Measurements from ENCODE around the gene COA1. TPM values are rescaled to one million over a fixed set of nuclear protein-coding genes. Genes with fewer than 3 reads are reported as not detected.

COA1 gene
- total RNA-seq, 4 donors from 2014 or later: 20.5 to 59.1 (median 42.3) TPM

GRCh38 chr7:43593010-43593409 lies 136.3 kb downstream of the COA1 start:
- no peak overlapping the region for H3K4me3 ChIP-seq
- H3K36me3 ChIP-seq: peaks cover 0 to 22% (median 0%) of the 10 kb centered on the region in 3 donors
- no peaks in the 10 kb centered on the region for H3K27me3 ChIP-seq
- H3K9me3 ChIP-seq: no peaks in the 10 kb centered on the region
- intact Hi-C loops (cut with DNase I): no loop called here
- TF ChIP-seq POLR2A (IDR thresholded peaks at IDR 0.05): no peak
- TF ChIP-seq, protein P1, sequence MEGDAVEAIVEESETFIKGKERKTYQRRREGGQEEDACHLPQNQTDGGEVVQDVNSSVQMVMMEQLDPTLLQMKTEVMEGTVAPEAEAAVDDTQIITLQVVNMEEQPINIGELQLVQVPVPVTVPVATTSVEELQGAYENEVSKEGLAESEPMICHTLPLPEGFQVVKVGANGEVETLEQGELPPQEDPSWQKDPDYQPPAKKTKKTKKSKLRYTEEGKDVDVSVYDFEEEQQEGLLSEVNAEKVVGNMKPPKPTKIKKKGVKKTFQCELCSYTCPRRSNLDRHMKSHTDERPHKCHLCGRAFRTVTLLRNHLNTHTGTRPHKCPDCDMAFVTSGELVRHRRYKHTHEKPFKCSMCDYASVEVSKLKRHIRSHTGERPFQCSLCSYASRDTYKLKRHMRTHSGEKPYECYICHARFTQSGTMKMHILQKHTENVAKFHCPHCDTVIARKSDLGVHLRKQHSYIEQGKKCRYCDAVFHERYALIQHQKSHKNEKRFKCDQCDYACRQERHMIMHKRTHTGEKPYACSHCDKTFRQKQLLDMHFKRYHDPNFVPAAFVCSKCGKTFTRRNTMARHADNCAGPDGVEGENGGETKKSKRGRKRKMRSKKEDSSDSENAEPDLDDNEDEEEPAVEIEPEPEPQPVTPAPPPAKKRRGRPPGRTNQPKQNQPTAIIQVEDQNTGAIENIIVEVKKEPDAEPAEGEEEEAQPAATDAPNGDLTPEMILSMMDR (IDR thresholded peaks at IDR 0.05): no peak
- peaks cover 0 to 38% (median 8%) of the 10 kb centered on the region in 3 donors for H3K4me1 ChIP-seq
- 94 to 100% methylated on average over 1 of the region's 1 CpG for whole genome bisulfite sequencing, 2 donors
- no peak overlapping the region for H3K27ac ChIP-seq
- no peak for DNase-seq

DNA sequence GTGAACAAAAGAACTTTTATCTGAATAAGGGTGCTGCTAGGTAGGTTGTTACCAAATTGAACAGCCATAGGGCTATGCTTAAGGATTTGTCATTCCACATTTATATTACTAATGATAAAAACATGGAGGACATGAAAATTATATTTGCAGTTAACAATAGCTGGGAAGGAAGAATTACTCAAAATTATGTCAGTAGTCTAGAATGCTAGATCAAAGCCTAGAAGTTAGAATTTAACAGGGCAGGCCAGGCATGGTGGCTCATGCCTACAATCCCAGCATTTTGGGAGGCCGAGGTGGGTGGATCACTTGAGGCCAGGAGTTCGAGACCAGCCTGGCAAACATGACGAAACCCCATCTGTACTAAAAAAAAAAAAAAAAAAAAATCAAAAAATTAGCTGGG lies 137.0 kb downstream of the COA1 start:
- DNase-seq: no peak
- intact Hi-C loops (cut with DNase I): no loop called here
- H3K27me3 ChIP-seq: no peaks in the 10 kb centered on the region
- no peak overlapping the region for H3K4me3 ChIP-seq
- H3K27ac ChIP-seq: peak overlapping the region in 2 of 4 donors; percentile 33 to 63
- H3K4me1 ChIP-seq: peaks cover 0 to 42% (median 8%) of the 10 kb centered on the region in 3 donors
- whole genome bisulfite sequencing, 2 donors: 81 to 95% methylated on average over 3 of the region's 3 CpGs
- no peak for TF ChIP-seq POLR2A (IDR thresholded peaks at IDR 0.05)
- TF ChIP-seq, protein P1 (IDR thresholded peaks at IDR 0.05): no peak
- H3K9me3 ChIP-seq: no peaks in the 10 kb centered on the region
- peaks cover 0 to 16% (median 0%) of the 10 kb centered on the region in 3 donors for H3K36me3 ChIP-seq

DNA sequence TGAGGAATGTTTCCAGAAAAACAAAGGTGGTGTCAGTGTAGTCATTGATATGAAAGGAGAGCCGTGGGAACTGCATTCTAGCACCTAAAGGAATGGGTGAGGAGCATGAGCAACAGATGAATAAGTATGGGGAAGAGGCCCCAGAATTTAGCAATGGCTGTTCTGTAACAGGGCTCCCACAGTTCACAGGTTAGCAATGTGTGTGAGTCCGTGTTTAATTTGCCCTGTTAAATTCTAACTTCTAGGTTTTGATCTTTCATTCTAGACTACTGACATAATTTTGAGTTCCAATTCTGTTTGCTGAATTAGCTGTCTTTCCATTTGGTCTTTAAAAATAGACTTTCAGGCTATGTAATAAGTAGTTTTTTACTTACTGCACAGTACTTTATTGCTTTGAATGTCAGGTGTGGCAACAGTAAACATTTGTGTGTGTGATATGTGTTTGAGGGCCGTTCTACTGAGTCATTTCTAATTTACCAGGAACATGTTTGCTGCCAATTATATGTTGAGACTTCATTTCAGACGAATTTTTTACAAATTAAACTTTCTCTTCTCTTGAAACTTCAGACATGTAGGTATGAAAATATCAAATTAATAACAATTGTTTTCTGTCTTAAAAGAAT lies 137.7 kb downstream of the COA1 start:
- WGBS, 2 donors: 23 to 34% methylated on average over 4 of the region's 4 CpGs
- H3K27ac ChIP-seq: peak overlapping the region in 3 of 4 donors; percentile 33 to 63 (median 43)

GRCh38 chr7:43590862-43591557 lies 138.3 kb downstream of the COA1 start:
- TF ChIP-seq POLR2A (IDR thresholded peaks at IDR 0.05): no peak
- TF ChIP-seq, protein P1 (IDR thresholded peaks at IDR 0.05): no peak
- peaks cover 0 to 2% (median 0%) of the 10 kb centered on the region in 3 donors for H3K36me3 ChIP-seq
- 59 to 68% methylated on average over 2 of the region's 2 CpGs for WGBS, 2 donors
- no peak for DNase-seq
- peaks cover 0 to 54% (median 8%) of the 10 kb centered on the region in 3 donors for H3K4me1 ChIP-seq
- H3K27me3 ChIP-seq: no peaks in the 10 kb centered on the region
- intact Hi-C loops (cut with DNase I): no loop called here
- H3K27ac ChIP-seq: peak overlapping the region in 3 of 4 donors; percentile 33 to 63 (median 43)
- no peaks in the 10 kb centered on the region for H3K9me3 ChIP-seq
- H3K4me3 ChIP-seq: no peak overlapping the region

More for the DNA sequence above, 137.7 kb downstream of the COA1 start:
- intact Hi-C loops (cut with DNase I): no loop called here
- H3K27me3 ChIP-seq: no peaks in the 10 kb centered on the region
- DNase-seq: no peak
- peaks cover 0 to 48% (median 8%) of the 10 kb centered on the region in 3 donors for H3K4me1 ChIP-seq
- no peak overlapping the region for H3K4me3 ChIP-seq
- H3K36me3 ChIP-seq: peaks cover 0 to 9% (median 0%) of the 10 kb centered on the region in 3 donors
- no peaks in the 10 kb centered on the region for H3K9me3 ChIP-seq
- TF ChIP-seq, protein P1 (IDR thresholded peaks at IDR 0.05): no peak
- no peak for TF ChIP-seq POLR2A (IDR thresholded peaks at IDR 0.05)

- WGBS, 2 donors: 82 to 91% methylated on average over 3 of the region's 3 CpGs
- no peaks in the 10 kb centered on the region for H3K36me3 ChIP-seq
- H3K4me3 ChIP-seq: no peak overlapping the region
- no peak for DNase-seq
- H3K4me1 ChIP-seq: peaks cover 5 to 67% (median 18%) of the 10 kb centered on the region in 3 donors
- TF ChIP-seq, protein P1 (IDR thresholded peaks at IDR 0.05): no peak
- no peak for TF ChIP-seq POLR2A (IDR thresholded peaks at IDR 0.05)
- H3K27ac ChIP-seq: no peak overlapping the region
- intact Hi-C loops (cut with DNase I): loop anchor here (10.0 kb wide), 2 partner anchors 55 to 245 kb away; no protein-coding TSS in a partner anchor
- no peaks in the 10 kb centered on the region for H3K27me3 ChIP-seq
- no peaks in the 10 kb centered on the region for H3K9me3 ChIP-seq
These were observed 139.6 kb downstream of the COA1 start for GRCh38 chr7:43589728-43590127.

Data from esophagus squamous epithelium (tissue), 5 donors.